NB4 (cell line): ENCODE data around the gene AGBL4.

Experiments used
- POLR2A ChIP-seq: IDR thresholded peaks from 2 replicates; pipeline ENCODE4 v1.6.1; 2011; ENCODE audit warnings: mild to moderate bottlenecking; ENCODE audit not compliant: insufficient read length; ENCODE audit errors: extremely low read depth
- TF ChIP-seq, protein P1 (sequence below): IDR thresholded peaks from one replicate; pipeline ENCODE4 v1.5.1; 2012; ENCODE audit warnings: low read depth, low read length
- TF ChIP-seq, protein P2 (sequence below): IDR thresholded peaks from 2 replicates; pipeline ENCODE4 v1.6.1; 2011; ENCODE audit warnings: low read depth, low read length

GRCh38 chr1:49576327-49576901, 447.3 kb downstream of the AGBL4 start:
- TF ChIP-seq, protein P1, sequence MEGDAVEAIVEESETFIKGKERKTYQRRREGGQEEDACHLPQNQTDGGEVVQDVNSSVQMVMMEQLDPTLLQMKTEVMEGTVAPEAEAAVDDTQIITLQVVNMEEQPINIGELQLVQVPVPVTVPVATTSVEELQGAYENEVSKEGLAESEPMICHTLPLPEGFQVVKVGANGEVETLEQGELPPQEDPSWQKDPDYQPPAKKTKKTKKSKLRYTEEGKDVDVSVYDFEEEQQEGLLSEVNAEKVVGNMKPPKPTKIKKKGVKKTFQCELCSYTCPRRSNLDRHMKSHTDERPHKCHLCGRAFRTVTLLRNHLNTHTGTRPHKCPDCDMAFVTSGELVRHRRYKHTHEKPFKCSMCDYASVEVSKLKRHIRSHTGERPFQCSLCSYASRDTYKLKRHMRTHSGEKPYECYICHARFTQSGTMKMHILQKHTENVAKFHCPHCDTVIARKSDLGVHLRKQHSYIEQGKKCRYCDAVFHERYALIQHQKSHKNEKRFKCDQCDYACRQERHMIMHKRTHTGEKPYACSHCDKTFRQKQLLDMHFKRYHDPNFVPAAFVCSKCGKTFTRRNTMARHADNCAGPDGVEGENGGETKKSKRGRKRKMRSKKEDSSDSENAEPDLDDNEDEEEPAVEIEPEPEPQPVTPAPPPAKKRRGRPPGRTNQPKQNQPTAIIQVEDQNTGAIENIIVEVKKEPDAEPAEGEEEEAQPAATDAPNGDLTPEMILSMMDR, result no peak
- no peak for TF ChIP-seq POLR2A
- TF ChIP-seq, protein P2, sequence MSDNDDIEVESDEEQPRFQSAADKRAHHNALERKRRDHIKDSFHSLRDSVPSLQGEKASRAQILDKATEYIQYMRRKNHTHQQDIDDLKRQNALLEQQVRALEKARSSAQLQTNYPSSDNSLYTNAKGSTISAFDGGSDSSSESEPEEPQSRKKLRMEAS, result no peak
